Epithelial cell of esophagus (primary cell): ENCODE results near the gene CABP5.

Experiments used
- DNase-seq: peaks from one replicate; pipeline ENCODE4 v3.0.0; 2010; ENCODE audit warnings: low read depth
- H3K4me3 ChIP-seq: 2 replicates; pipeline ENCODE4 v1.5.1; 2011; ENCODE audit warnings: mild to moderate bottlenecking, low read length, control low read depth
- CTCF ChIP-seq: IDR thresholded peaks from 2 replicates; pipeline ENCODE4 v1.5.1; 2011; ENCODE audit warnings: low read depth, mild to moderate bottlenecking, low read length, control low read depth, inconsistent platforms; ENCODE audit not compliant: insufficient read depth; ENCODE audit errors: missing control alignments

CABP5 gene

DNA sequence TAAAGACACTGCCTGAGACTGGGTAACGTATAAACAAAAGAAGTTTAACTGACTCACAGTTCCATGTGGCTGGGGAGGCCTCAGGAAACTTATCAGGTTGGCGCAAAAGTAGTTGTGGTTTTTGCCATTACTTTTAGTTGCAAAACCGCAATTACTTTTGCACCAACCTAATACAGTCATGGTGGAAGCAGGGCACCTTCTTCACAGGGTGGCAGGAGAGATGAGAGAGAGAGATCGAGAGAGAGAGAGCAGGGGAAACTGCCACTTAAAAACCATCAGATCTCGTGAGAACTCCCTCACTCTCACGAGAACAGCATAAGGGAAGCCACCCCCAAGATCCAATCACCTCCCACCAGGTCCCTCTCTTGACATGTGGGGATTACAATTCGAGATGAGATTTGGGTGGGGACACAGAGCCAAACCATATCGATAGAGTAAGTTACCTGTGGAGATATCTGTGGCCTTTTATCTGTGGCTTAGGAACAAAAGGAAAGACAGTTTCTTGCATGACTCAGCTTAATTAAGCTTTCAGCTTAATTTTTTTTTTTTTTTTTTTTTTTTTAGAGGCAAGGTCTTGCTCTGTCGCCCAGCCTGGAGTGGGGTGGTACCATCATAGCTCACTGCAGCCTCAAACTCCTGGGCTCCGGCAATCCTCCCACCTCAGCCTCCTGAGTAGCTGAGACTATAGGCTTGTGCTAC is 7.6 kb upstream of the CABP5 start:
- DNase-seq: no peak
- no peak for TF ChIP-seq CTCF
- no peak overlapping the region for H3K4me3 ChIP-seq

DNA sequence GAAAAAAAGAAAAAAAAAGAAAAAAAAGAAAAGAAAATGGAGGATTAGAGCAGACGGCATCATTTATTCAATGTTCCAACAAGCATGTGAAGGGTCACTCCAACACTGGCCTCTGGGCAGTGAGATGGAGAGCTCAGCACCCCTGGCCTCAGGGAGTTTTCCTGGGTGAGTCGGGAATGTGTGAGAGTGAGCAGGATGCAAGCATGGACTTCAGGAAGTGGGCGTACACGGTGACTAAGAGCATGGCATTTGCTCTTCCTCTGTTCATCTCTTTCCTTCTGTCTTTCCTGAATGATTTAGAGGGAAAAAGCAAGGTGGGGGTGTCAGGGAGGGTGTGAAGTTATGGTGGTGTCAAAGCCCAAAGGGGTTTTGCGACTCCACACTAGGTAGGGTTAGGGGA is 682 bp upstream of the CABP5 start:
- H3K4me3 ChIP-seq: no peak overlapping the region
- TF ChIP-seq CTCF: no peak
- no peak for DNase-seq

DNA sequence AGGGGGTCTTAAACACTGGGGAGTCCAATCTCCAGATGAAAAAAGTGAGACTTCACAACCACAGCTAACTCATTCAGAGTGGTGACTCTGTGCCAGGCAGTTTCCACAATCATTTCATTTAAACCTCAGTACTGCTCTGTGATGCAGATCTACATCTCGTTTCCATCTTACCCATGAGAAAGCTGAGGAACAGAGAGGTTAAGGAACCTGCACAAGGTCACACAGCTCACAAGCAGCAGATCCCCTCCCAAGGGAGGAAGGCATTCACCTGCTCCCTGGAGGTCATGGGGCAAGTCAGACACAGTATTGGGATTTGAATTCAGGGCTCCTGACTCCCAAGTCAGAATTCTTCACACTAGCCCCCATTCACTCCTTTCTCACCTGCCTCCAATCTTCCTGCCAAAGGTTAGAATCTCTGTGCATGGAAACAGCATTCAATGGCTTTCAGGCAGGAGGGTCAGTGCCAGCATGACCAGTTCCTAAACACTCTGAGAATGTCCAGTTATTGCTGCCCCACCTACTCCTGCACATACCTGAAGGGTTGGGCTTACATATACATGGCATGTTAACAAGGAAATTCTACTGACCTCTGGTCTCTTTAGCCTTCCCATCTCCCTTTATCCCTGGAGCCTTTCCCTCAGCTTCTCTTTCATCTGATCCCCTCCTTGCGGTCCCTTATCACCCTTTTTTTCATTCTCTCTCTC is 1.9 kb downstream of the CABP5 start:
- no peak for DNase-seq
- no peak overlapping the region for H3K4me3 ChIP-seq
- TF ChIP-seq CTCF: no peak

DNA sequence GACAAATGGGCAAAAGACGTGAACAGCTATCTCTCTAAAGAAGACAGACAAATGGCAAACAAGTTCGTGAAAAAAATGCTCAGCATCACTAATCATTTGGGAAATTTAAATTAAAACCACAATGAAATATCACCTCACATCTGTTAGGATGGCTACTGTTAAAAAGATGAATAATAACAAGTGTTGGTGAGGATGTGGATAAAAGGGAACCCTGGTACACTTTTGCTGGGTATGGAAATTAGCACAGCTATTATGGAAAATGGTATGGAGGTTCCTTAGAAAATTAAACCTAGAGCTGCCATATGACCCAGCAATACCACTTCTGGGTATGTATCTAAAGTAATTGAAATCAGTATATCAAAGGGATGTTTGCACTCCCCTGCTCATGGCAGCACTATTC is 7.1 kb downstream of the CABP5 start:
- no peak for TF ChIP-seq CTCF
- no peak overlapping the region for H3K4me3 ChIP-seq
- no peak for DNase-seq

DNA sequence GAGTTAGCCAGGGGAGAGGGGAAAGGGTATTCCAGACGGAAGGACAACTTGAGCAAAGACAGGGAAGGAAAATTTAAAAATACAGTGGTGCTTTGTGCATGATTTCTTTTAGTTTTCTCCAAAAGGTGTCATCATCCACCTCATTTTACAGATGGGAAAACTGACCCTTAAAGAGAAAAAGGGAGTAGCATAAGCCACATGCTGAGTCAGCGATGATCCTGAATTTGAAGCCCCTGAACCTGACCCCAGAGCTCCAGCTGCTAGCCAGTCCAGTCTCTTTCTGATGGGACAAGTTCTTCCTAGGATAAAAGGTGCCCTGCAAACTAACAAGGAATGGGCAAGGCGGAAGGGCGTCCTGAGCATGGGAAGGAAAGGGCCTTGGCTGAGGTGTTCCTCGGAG is 10.3 kb downstream of the CABP5 start:
- DNase-seq: no peak
- TF ChIP-seq CTCF: no peak
- no peak overlapping the region for H3K4me3 ChIP-seq

DNA sequence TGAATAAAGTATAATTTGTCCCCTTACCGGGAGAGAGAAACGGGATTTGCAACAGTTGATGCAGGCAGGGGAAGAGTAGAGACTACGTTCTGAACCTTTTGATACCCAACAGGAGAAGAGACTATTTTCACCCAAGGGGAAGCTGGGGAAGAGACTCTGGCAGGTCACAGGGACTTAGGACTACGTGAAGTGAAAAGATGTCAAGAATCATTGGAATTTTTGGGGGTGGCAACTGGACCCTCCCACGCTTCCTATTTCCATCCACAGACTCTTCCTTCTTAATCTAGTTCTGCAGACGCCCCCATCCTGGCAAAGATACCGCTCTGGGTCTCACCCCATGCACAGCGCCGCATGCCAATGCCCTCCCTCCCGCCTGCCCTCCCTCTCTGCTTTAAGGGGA is 13.8 kb downstream of the CABP5 start:
- DNase-seq: no peak
- no peak overlapping the region for H3K4me3 ChIP-seq
- TF ChIP-seq CTCF: no peak

GRCh38 chr19:48029431-48029830 is 14.4 kb downstream of the CABP5 start:
- TF ChIP-seq CTCF: no peak
- no peak overlapping the region for H3K4me3 ChIP-seq
- DNase-seq: no peak
